H7 (cell line): ENCODE results near the gene SERHL2. TPM values are rescaled to one million over a fixed set of nuclear protein-coding genes. Genes with fewer than 3 reads are reported as not detected.
"Not testable (repeated sequence)": the region's sequence is repeated elsewhere in the genome, so short reads cannot be mapped to it uniquely, and the experiment has no call there.

Experiments
- DNase-seq: peaks from one replicate; pipeline ENCODE4 v3.0.0; 2012
- H3K27me3 ChIP-seq: 2 replicates; pipeline ENCODE4 v1.6.0; 2011; ENCODE audit warnings: mild to moderate bottlenecking, low read length; ENCODE audit not compliant: control insufficient read depth, insufficient read depth
- H3K36me3 ChIP-seq: replicated peaks from 2 replicates; pipeline ENCODE4 v1.5.1; 2011; ENCODE audit warnings: low read length; ENCODE audit not compliant: control insufficient read depth, insufficient read depth
- H3K4me3 ChIP-seq: 2 replicates; pipeline ENCODE4 v1.5.1; 2011; ENCODE audit warnings: low read depth, mild to moderate bottlenecking, control low read depth, low read length, moderate library complexity; ENCODE audit not compliant: insufficient read depth
- total RNA-seq: library from RNA; depleted of rRNA; stranded (reverse); fragments of >200 nt; shearing (Covaris generic); gene quantifications from 2 replicates; pipeline ENCODE4 v1.2.3, GENCODE V29; 2014; rRNA removed

The SERHL2 gene
- total RNA-seq, 1 experiment from 2014 or later: 7.5 TPM

GRCh38 chr22:42615092-42615859, 61.5 kb downstream of the SERHL2 start:
- no peaks in the 10 kb centered on the region; the same call in none of the 2 replicates for H3K36me3 ChIP-seq
- H3K27me3 ChIP-seq: no peaks in the 10 kb centered on the region
- peak overlapping the region; percentile 11; the same call in 1 of the 2 replicates for H3K4me3 ChIP-seq
- DNase-seq: peak; percentile 91

DNA sequence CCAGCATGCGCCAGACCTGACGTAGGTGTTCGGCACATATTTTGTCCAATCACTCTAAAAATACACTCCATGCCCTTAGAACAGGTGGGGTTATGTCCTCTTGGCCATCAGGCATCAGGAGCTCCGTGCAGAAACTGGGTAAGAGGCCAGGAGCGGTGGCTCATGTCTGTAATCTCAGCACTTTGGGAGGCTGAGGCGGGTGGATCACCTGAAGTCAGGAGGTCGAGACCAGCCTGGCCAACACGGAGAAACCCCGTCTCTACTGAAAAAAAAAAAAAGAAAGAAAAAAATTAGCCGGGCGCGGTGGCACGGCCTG, 62.1 kb downstream of the SERHL2 start:
- H3K27me3 ChIP-seq, H3K36me3 ChIP-seq, DNase-seq: not testable (repeated sequence)
- H3K4me3 ChIP-seq: 0 out of 2 replicates have a peak overlapping the region, but pooled peaks have one; percentile 11

GRCh38 chr22:42617155-42617983, 63.6 kb downstream of the SERHL2 start:
- Histone ChIP-seq H3K27me3 (no peaks in the 10 kb centered on the region), H3K4me3 (no peak overlapping the region), H3K36me3 (peaks cover 1% of the 10 kb centered on the region; the same call in 1 of the 2 replicates)
- peak; percentile 58 for DNase-seq

DNA sequence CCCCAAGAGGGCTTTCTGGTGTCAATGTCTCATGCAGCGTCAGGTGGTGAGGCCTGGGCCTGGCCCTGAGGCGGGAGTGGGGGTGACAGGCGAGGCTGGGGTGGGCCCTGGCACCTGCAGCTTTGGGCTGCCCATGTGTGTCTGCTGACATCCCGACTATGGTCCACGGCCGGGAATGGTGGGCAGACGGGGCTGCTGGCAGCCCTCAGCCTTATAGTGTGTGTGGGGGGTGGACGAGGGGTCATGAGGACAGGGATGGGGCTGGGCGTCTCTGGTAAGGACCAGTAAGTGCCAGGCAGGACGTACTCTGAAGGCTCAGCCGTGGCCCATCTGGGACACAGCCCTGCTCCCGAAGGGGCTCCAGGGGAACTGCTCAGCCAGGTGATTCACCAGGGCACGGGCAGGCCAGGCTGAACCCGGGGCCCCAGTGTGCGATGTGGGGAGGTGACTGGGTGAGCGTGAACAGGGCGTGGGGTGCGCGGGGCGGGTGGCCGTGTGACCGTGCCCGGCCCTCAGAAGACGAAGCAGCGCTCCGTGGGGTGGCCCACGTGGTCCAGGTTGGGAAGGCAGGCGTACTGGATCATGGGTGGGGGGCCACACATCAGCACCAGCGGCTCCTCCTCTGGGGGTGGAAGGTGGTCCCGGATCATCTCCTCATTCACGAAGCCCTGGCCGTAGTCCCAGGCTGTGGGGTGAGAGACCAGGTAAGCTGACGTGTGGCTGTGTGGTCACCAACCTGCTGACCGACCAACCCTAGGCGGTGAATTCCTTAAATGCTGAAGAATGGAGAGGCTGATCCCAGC, 65.7 kb downstream of the SERHL2 start:
- DNase-seq: peak; percentile 63
- Histone ChIP-seq H3K4me3 (no peak overlapping the region), H3K36me3 (peaks cover 2% of the 10 kb centered on the region; the same call in 1 of the 2 replicates), H3K27me3 (no peaks in the 10 kb centered on the region)

DNA sequence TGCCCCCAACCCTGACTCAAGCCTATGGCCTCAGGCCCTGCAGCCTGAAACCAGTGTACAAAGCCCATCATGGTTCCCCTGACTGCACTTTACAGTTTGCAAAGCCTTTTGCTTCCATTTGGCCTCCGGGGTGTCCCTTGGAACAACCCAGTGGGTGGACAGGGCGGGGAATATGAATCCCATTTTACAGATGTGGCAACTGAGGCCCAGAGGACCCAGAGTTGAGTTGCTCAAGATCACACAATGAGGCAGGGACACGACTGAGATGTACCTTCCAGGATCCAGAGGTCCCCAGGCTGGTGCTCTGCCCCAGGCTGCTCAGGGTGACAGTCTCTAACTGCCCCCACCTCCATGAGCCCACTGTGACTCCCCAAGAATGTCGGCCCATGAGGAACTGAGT, 66.3 kb downstream of the SERHL2 start:
- peaks cover 2% of the 10 kb centered on the region; the same call in 1 of the 2 replicates for H3K36me3 ChIP-seq
- no peak for DNase-seq
- no peak overlapping the region for H3K4me3 ChIP-seq
- no peaks in the 10 kb centered on the region for H3K27me3 ChIP-seq

DNA sequence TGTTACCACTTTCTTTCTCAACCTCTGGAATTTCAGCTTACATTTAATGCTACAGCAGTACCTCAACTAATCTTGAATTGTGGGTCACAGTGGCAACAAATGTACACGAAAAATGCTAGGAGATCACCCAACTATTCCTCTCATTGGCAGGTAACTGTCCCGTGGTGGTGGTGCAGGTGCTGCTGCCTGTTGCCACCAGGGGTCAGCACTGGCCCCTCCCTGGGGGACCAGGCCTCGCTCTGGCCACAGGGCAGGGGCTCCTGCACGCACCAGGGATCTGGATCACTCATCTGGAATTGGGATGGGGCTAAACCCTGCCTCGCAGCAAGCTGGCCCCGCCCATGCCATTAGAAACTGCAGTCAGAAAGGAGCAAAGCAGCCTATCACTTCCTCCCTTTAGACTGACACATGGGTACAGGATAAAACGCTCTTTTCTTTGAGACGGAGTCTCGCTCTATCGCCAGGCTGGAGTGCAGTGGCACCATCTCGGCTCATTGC, 67.8 kb downstream of the SERHL2 start:
- DNase-seq: peak; percentile 99

GRCh38 chr22:42622061-42622710, 68.4 kb downstream of the SERHL2 start:
- DNase-seq: peak; percentile 58
- peaks cover 10% of the 10 kb centered on the region for H3K36me3 ChIP-seq
- no peak overlapping the region for H3K4me3 ChIP-seq
- H3K27me3 ChIP-seq: no peaks in the 10 kb centered on the region

More for the DNA sequence above, 67.8 kb downstream of the SERHL2 start:
- peaks cover 7% of the 10 kb centered on the region for H3K36me3 ChIP-seq
- no peak overlapping the region for H3K4me3 ChIP-seq
- no peaks in the 10 kb centered on the region for H3K27me3 ChIP-seq

DNA sequence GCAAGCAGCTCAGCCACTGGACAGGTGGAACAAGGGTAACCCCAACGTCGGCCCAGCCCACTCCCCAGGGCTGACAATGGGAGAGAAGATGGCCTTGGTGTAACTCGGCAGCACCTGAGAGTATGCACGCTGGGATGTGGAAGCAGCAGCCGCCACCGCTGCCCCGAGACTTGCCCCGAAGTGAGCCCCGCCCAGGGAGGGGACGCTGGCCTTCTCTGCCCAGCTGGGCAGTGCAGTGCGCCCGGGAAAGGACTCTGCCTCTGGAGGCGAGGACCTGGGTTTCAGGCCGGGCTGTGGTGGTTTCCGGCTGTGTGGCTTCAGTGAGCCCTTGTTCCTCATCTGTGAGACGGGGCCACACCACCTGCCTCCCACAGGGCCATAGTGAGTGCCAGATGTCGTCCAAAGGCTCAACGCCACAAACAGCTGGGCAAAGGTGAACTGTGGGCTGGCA, 69.6 kb downstream of the SERHL2 start:
- Histone ChIP-seq H3K4me3 (no peak overlapping the region), H3K36me3 (peaks cover 15% of the 10 kb centered on the region), H3K27me3 (no peaks in the 10 kb centered on the region)
- DNase-seq: no peak

Other genes starting within 250 kb of the SERHL2 start
- gene NFAM1, start 121.6 kb upstream of the SERHL2 start, total RNA-seq: 0.48 and 0.69 TPM in 2 replicates
- 33.1 and 39.3 TPM in 2 replicates for gene RRP7A, start 34.2 kb upstream of the SERHL2 start, total RNA-seq
- gene POLDIP3, start 60.9 kb downstream of the SERHL2 start, total RNA-seq: 43.2 and 47.9 TPM in 2 replicates
- gene ATP5MGL, start 86.6 kb downstream of the SERHL2 start, total RNA-seq: 0.42 TPM in 1 of 2 replicates, not detected in the other
- 75.6 and 86.8 TPM in 2 replicates for gene CYB5R3, start 95.4 kb downstream of the SERHL2 start, total RNA-seq
- gene A4GALT, start 166.9 kb downstream of the SERHL2 start, total RNA-seq: 7.6 and 9.6 TPM in 2 replicates